HepG2 (cell line): Measurements from ENCODE around the gene CHSY3. TPM values are rescaled to one million over a fixed set of nuclear protein-coding genes. Genes with fewer than 3 reads are reported as not detected.

ENCODE experiments used
- ATAC-seq: fragments of 200-7000 bp; cut with Tn5 transposase; 3 replicates; pipeline ENCODE4 v1.9.1; 2020; ENCODE audit warnings: mild to moderate bottlenecking, moderate library complexity
- BruUV-seq: library from RNA; stranded (reverse); fragments of 400-500 nt; replicated peaks from 2 replicates; lab custom pipeline; 2021; lab: Mats Ljungman, UMichigan
- CTCF ChIA-PET: fragments of 300-600 bp; formaldehyde crosslinking; extraction: SDS; loops from one replicate; lab custom pipeline; 2021; ENCODE audit warnings: low total read pairs, inconsistent platforms, low intra/inter-chr PET ratio; lab: Yijun Ruan, JAX
- POLR2A ChIA-PET: fragments of 350-600 bp; sonication (Branson Sonifier 250); formaldehyde crosslinking; loops from one replicate; lab custom pipeline; 2020; ENCODE audit warnings: antibody characterized with exemption, inconsistent platforms; lab: Yijun Ruan, JAX
- DNase-seq: peaks from one replicate; pipeline ENCODE4 v3.0.0-alpha.2; 2015; ENCODE audit warnings: low spot score
- FAIRE-seq: peaks from 3 replicates; lab custom pipeline; 2011; peaks lifted over from hg19 to GRCh38; lab: Jason Lieb, UNC
- H2AFZ ChIP-seq: one replicate; pipeline ENCODE4 v1.6.1; 2011; ENCODE audit warnings: low read length, inconsistent platforms
- H3K27ac ChIP-seq: fragments of 300-600 bp; 3 replicates; pipeline ENCODE4 v1.8.0; 2011; ENCODE audit warnings: mixed run types, mild to moderate bottlenecking, mixed read lengths, low read length, inconsistent platforms; ENCODE audit not compliant: insufficient read depth; ENCODE audit errors: extremely low read length
- H3K27me3 ChIP-seq, 2 experiments: fragments of 200-600 bp in 1 of 2; 2 replicates in 1 of 2; 3 replicates in 1 of 2; pipeline versions ENCODE4 v1.6.0 to v1.8.0; 2011; ENCODE audit warnings: low read length in 2 of 2, mild to moderate bottlenecking in 2 of 2, moderate library complexity in 2 of 2, inconsistent platforms in 1 of 2; ENCODE audit not compliant: insufficient read depth in 2 of 2, control insufficient read depth in 1 of 2
- H3K36me3 ChIP-seq, 2 experiments: fragments of 200-600 bp in 1 of 2; replicated peaks in 1 of 2; 2 replicates in 1 of 2; 3 replicates in 1 of 2; pipeline versions ENCODE4 v1.5.1 to v1.8.0; 2011; ENCODE audit warnings: low read length in 2 of 2, inconsistent platforms in 1 of 2; ENCODE audit not compliant: insufficient read depth in 2 of 2, control insufficient read depth in 1 of 2
- H3K4me1 ChIP-seq: 2 replicates; pipeline ENCODE4 v1.5.1; 2012; ENCODE audit warnings: low read length, inconsistent platforms; ENCODE audit not compliant: insufficient read depth
- H3K4me2 ChIP-seq: 2 replicates; pipeline ENCODE4 v1.6.0; 2011; ENCODE audit warnings: low read depth, low read length, inconsistent platforms
- H3K4me3 ChIP-seq, 3 experiments: fragments of 200-600 bp in 1 of 3; sonication (generic), shearing (Covaris generic) in 1 of 3; replicated peaks in 1 of 3; 2 replicates each; pipeline ENCODE4 v1.5.1; 2011 to 2016; ENCODE audit warnings: low read length in 3 of 3, inconsistent platforms in 2 of 3, low read depth in 2 of 3, mild to moderate bottlenecking in 2 of 3, control low read depth in 1 of 3, mixed read lengths in 1 of 3; ENCODE audit not compliant: insufficient read depth in 1 of 3
- H3K79me2 ChIP-seq: one replicate; pipeline ENCODE4 v1.6.1; 2011; ENCODE audit warnings: low read length, inconsistent platforms; ENCODE audit not compliant: insufficient read depth
- H3K9ac ChIP-seq: 2 replicates; pipeline ENCODE4 v1.6.0; 2011; ENCODE audit warnings: mild to moderate bottlenecking, low read depth, low read length, inconsistent platforms; ENCODE audit not compliant: insufficient read depth
- H3K9me3 ChIP-seq: 2 replicates; pipeline ENCODE4 v1.5.1; 2012; ENCODE audit warnings: mild to moderate bottlenecking, low read length
- H4K20me1 ChIP-seq: 2 replicates; pipeline ENCODE4 v1.6.0; 2011; ENCODE audit warnings: inconsistent platforms, mild to moderate bottlenecking, low read length, moderate library complexity; ENCODE audit not compliant: insufficient read depth
- HOXA5 ChIP-seq: sonication (generic); formaldehyde crosslinking; IDR thresholded peaks from 2 replicates; pipeline ENCODE4 v1.4.0; 2020; ENCODE audit warnings: missing genetic modification reagents
- ZBTB38 ChIP-seq: sonication (generic); formaldehyde crosslinking; IDR thresholded peaks from 2 replicates; pipeline ENCODE4 v1.5.1; 2020; ENCODE audit warnings: mild to moderate bottlenecking, missing genetic modification reagents
- ZNF101 ChIP-seq: sonication (generic); formaldehyde crosslinking; IDR thresholded peaks from 2 replicates; pipeline ENCODE4 v1.4.0; 2020; ENCODE audit warnings: mild to moderate bottlenecking, low read depth, missing genetic modification reagents, borderline replicate concordance
- ZNF644 ChIP-seq: IDR thresholded peaks from 2 replicates; pipeline ENCODE4 v1.6.1; 2016; ENCODE audit warnings: low read depth
- WGBS: methylation state at CpG from one replicate; pipeline ENCODE4 v1.1.6; 2017; ENCODE audit warnings: low lambda C conversion rate; 5-methylcytosine and 5-hydroxymethylcytosine counted together
- in situ Hi-C: cut with HindIII; loops from 2 replicates; pipeline ENCODE4 v1.10.0; 2017; ENCODE audit warnings: low pct_unique_long_range_greater_than_20kb; ENCODE audit not compliant: extremely low pct_ligation_motif_present
- intact Hi-C: fragments of 100-400 bp; cut with micrococcal nuclease; formaldehyde crosslinking; loops from one replicate; pipeline ENCODE4 v1.10.0; 2022; ENCODE audit not compliant: unreplicated experiment
- polyA plus RNA-seq, 8 experiments: library from polyadenylated mRNA; depleted of rRNA in 3 of 8; stranded (reverse) in 7 of 8; unstranded in 1 of 8; fragments of >200 nt; fragmentation: Illumina TruSeq in 4 of 8; extraction: Trizol in 4 of 8; gene quantifications; 2 replicates each; pipeline versions ENCODE4 v1.2.1 to v1.2.3, GENCODE V29; 2011 to 2016; ENCODE audit warnings: low read depth in 4 of 8, missing spikeins in 1 of 8, mixed read lengths in 1 of 8; ENCODE audit not compliant: insufficient read depth in 1 of 8
- total RNA-seq, 5 experiments: library from RNA; depleted of rRNA; stranded (reverse); fragments of >200 nt; fragmentation: Illumina TruSeq; extraction: Trizol; gene quantifications; 2 replicates each; pipeline ENCODE4 v1.2.3, GENCODE V29; 2016; ENCODE audit warnings: low read depth in 1 of 5
- TF ChIP-seq, protein P1 (sequence below): sonication (generic); formaldehyde crosslinking; IDR thresholded peaks from 2 replicates; pipeline ENCODE4 v1.9.0; 2021; ENCODE audit warnings: missing genetic modification reagents, mild to moderate bottlenecking, borderline replicate concordance
- TF ChIP-seq, protein P2 (sequence below): sonication (generic); formaldehyde crosslinking; IDR thresholded peaks from 2 replicates; pipeline ENCODE4 v1.5.1; 2020; ENCODE audit warnings: missing genetic modification reagents, mild to moderate bottlenecking, borderline replicate concordance

CHSY3 gene
- total and polyA plus RNA-seq, 2 of the 13 experiments (the other 11 are each of a cell fraction or from before 2014, with no cell fraction given): 0.26 to 4.1 TPM

DNA sequence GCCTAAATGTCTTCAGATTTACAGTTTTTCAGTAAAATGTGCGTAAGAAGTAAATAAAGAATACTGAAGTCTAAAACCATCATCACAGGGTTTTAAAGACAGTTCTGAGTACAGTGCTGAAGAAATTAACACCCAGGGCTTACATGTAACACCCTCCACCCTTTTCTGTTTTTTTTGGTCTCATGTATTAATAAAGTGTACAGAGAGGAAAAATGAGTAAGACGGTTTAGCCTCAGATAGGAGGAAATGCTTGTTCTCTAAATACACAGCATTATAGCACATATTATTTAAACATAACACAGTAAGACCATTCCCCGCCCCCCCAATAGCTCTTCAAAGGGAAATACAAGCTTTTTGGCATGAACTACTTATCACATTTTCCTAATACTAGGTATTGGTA, 119.3 kb downstream of the CHSY3 start:
- 75% methylated on average over 3 of the region's 3 CpGs for WGBS
- no peak for FAIRE-seq
- in situ Hi-C loops: no loop called here

More for the DNA sequence above, 119.3 kb downstream of the CHSY3 start:
- H3K4me2 ChIP-seq: no peak overlapping the region
- BruUV-seq: no TSS peak
- H3K79me2 ChIP-seq: no peaks in the 10 kb centered on the region
- TF ChIP-seq ZBTB38 (CRISPR knock-in tag) (no peak), HOXA5 (CRISPR knock-in tag) (no peak), ZNF101 (no peak), ZNF644 (CRISPR knock-in tag) (no peak)
- TF ChIP-seq, protein P1, sequence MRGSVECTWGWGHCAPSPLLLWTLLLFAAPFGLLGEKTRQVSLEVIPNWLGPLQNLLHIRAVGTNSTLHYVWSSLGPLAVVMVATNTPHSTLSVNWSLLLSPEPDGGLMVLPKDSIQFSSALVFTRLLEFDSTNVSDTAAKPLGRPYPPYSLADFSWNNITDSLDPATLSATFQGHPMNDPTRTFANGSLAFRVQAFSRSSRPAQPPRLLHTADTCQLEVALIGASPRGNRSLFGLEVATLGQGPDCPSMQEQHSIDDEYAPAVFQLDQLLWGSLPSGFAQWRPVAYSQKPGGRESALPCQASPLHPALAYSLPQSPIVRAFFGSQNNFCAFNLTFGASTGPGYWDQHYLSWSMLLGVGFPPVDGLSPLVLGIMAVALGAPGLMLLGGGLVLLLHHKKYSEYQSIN (CRISPR knock-in tag): no peak
- TF ChIP-seq, protein P2, sequence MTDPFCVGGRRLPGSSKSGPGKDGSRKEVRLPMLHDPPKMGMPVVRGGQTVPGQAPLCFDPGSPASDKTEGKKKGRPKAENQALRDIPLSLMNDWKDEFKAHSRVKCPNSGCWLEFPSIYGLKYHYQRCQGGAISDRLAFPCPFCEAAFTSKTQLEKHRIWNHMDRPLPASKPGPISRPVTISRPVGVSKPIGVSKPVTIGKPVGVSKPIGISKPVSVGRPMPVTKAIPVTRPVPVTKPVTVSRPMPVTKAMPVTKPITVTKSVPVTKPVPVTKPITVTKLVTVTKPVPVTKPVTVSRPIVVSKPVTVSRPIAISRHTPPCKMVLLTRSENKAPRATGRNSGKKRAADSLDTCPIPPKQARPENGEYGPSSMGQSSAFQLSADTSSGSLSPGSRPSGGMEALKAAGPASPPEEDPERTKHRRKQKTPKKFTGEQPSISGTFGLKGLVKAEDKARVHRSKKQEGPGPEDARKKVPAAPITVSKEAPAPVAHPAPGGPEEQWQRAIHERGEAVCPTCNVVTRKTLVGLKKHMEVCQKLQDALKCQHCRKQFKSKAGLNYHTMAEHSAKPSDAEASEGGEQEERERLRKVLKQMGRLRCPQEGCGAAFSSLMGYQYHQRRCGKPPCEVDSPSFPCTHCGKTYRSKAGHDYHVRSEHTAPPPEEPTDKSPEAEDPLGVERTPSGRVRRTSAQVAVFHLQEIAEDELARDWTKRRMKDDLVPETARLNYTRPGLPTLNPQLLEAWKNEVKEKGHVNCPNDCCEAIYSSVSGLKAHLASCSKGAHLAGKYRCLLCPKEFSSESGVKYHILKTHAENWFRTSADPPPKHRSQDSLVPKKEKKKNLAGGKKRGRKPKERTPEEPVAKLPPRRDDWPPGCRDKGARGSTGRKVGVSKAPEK (CRISPR knock-in tag): no peak
- no peaks in the 10 kb centered on the region for H3K9me3 ChIP-seq
- CTCF ChIA-PET: no interaction called here
- no peaks in the 10 kb centered on the region for H3K36me3 ChIP-seq
- H3K9ac ChIP-seq: no peak overlapping the region
- H2AFZ ChIP-seq: no peak overlapping the region
- no peaks in the 10 kb centered on the region for H4K20me1 ChIP-seq
- H3K27me3 ChIP-seq: no peaks in the 10 kb centered on the region
- no peaks in the 10 kb centered on the region for H3K4me1 ChIP-seq
- intact Hi-C loops: no loop called here
- ATAC-seq (no peak), DNase-seq (no peak)
- POLR2A ChIA-PET: no interaction called here
- H3K27ac ChIP-seq: no peak overlapping the region
- no peak overlapping the region for H3K4me3 ChIP-seq
